Inflammatory macrophage treated with lipopolysaccharide for 1 hour (primary cell): Measurements from ENCODE around the gene RAB11A.
A peak's percentile ranks its signal among the peaks of the same experiment; 100 is the strongest.
"Not testable (repeated sequence)": the region's sequence is repeated elsewhere in the genome, so short reads cannot be mapped to it uniquely, and the experiment has no call there.

Experiments used
- DNase-seq, 2 donors: peaks; one replicate each; pipeline ENCODE4 v3.0.0-alpha.2; 2020 to 2022

Gene RAB11A

DNA sequence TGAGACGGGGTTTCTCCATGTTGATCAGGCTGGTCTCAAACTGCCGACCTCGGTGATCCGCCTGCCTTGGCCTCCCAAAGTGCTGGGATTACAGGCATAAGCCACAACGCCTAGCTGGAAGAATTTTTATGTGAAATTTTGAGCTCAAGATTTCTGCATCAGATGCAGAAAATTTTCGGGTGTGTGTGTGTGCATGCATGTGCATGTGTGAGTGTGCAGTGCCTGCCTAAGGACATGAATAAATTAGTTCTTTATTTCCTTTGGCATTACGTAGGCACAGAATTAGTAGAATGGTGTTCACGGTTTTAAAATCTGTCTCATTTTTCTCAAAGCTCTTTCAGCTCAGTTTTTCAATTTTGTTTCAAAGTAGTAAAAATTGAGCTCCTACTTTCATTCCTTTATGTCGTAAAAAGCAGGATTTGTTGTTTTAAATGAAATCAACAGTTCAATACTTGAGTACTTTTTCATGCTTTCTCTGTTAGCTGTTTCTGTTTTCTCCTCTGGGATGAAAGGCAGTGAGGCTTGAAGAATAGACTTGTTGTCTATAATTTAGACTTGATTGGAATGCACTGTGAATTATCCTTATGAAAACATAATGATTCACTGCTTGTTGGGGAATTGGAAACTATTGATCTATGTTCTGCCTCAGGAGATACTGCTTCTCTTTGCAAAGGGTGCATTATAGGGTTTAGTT, 23.3 kb upstream of the RAB11A start:
- no peak for DNase-seq

DNA sequence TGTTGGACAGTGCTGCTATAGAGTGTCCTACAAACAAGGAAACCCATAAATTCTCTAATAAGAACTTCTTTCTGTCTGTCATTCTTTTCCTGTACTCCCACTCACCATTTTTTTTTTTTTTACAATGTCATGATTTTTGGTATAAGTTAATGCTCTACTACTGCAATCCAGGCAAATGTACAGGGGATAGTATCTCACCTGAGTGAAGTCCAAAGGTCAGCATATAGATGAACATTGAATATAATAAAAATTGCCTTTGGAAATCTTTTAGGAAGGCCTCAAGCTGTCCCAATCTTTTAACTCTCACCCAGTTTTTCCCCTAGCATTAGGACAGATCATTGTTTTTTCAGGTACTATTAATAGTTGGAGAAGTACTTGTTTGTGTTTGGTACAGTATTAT, 21.3 kb upstream of the RAB11A start:
- DNase-seq, result no peak

GRCh38 chr15:65851981-65852380, 17.3 kb upstream of the RAB11A start:
- peak in 1 of 2 donors; percentile 19 for DNase-seq

GRCh38 chr15:65856821-65857455, 12.4 kb upstream of the RAB11A start:
- DNase-seq, result peak; percentile 30 to 84

DNA sequence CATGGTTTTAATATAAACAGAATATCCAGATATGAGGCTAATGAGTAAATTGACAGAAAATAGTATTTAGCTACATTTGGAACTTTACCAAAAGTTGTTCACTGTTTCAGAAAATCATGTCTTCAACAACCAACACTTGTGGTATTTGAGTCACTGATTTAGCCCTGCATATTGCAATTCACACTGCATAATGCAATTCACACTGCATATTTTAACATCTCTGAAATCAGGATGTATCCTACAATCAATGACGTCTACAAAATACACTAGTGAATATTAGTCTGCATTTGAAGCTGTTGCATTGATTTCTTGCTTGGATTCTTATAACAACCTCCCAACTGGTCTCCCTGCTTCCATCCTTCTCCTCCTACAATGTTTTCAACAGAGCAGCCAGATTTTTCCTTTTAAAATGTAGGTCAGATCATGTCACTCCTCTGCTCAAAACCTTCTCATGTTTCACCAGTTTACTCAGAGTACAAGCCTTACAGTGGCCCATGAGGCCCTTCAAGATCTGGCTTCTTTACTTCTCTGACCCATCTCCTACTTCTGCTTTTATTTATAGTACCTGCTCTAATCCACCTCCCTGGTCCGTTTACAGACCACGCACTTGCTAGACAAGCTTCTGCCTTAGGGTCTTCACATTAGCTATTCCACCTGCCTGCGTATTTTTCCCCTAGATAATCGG, 11.4 kb upstream of the RAB11A start:
- DNase-seq, result no peak

DNA sequence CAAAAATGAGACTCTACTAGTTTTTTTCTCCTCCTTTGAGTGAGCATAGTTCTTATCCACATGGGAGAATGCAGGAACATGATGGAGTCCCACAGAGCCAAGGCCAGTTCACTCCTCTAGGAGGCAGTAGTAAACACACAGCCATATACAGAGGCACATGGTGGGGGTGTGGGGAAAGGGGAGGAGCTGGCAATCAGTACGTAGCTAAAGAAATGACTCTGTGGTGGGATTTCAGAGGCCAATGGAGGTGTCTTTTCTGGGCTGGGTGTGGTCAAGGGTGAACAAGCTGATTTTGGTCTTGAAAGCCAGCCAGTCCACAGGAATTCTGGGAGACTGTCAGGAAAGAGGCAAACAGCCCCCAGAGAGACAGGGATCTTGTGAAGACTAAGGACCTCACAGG, 6.6 kb upstream of the RAB11A start:
- peak; percentile 79 to 84 for DNase-seq

DNA sequence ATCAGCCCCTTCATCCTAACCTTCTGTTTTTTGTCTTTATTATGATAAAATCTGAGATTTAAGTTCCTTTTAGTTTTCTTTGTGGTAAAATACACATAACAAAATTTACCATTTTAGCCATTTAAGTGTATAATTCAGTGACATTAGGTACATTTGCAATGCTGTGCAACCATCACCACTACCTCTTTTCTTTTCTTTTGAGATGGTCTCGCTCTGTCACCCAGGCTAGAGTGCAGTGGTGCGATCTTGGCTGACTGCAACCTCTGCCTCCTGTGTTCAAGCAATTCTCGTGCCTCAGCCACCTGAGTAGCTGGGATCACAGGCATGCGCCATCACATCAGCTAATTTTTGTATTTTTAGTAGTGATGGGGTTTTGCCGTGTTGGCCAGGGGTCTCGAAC, 6.2 kb upstream of the RAB11A start:
- no peak for DNase-seq

- DNase-seq, result no peak
These were observed 2.0 kb upstream of the RAB11A start for GRCh38 chr15:65867244-65867643.

DNA sequence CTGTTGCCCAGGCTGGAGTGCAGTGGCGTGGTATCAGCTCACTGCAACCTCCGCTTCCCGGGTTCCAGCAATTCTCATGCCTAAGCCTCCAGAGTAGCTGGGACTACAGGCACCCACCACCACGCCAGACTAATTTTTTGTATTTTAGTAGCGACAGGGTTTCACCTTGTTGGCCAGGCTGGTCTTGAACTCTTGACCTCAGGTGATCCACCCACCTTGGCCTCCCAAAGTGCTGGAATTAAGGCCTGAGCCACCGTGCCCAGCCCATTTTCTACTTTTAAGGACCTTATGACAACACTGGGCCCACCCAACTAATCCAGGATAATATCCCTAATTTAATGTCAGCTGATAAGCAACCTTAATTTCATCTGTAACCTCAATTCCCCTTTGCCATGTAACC, 1.4 kb upstream of the RAB11A start:
- not testable (repeated sequence) for DNase-seq

DNA sequence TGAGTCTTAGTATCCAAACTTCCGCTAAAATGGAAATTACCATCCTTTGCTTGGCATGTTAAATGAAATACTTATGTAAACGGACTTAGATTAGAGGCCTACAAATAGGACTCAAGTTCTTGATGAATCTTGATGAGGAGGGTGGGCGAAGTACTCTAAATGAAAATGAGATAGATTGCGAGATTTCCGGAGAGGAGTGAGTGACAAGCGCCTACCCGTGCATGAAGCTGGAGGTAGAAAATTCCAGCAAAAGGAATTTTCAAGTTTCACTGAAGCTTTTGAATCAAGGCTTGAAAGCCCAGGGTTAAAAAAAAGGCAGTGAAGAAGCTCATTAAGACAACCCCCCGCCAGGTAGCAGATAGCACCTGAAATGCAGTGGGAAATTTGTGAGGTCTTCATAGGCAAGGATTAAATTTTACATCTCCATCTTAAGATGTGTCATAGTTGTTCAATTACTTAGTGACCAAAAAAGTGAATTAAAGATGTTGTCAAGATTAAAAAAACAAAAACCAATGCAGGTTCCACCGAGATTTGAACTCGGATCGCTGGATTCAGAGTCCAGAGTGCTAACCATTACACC, 655 bp upstream of the RAB11A start:
- DNase-seq, result no peak

GRCh38 chr15:65869954-65870871, 922 bp downstream of the RAB11A start:
- peak; percentile 12 to 16 for DNase-seq

DNA sequence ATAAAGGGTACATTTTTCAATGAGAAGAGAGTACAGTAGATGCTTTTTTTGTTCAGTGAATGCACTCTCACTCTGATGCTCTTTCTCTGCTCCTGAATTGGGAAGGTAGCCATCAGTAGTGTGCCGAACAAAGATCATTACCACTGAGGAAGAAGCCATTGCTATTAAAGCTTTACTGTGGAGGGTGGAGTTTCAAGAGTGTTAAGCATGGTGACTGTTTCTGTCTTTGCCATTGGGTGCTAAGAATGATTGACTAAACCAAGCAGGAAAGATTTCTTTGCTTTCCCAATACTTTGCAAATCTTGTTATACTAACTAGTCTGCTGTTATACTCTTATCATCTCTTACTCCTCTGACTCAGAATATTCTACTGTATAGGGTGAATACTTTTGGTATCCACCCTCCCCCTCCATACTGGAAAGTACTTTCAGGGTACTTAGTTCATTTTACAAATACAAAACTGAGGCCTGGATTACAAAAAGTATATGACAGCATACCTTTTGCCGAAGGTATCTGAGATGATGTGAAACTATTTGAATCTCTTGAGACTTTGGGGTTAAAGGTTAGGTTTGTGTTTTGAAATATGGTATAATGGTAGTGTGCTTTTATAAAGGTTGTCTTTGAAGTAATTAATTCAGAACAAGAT, 1.7 kb downstream of the RAB11A start:
- peak; percentile 56 to 68 for DNase-seq

DNA sequence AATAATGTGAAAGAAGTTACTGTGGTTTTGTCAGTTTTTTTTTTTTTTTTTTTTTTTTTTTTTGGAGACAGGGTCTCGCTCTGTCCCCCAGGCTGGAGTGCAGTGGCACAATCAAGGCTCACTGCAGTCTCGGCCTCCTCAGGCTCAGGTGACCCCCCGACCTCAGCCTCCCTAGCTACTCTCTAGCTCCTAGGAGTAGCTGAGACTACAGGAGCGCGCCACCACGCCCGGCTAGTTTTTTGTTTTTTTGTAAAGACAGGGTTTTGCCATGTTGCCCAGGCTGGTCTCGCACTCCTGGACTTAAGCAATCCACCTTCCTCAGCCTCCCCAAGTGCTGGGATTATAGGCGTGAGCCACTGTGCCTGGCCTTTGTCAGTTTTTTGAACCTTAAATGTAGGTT, 2.6 kb downstream of the RAB11A start:
- DNase-seq, result not testable (repeated sequence)

DNA sequence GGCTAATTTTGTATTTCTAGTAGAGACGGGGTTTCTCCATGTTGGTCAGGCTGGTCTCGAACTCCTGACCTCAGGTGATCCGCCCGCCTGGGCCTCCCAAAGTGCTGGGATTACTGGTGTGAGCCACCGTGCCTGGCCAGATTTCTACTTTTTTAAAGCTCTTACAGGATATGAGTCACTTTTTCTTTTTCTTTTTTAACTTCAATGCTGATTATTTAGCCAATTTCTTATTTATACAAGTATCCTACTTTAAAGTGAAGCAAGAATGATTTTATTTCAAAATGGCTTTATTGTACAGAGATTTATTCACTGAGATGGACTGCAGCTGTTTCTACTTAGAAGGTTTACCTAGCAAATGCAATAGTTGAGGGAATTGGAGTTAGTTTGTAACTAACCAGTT, 3.3 kb downstream of the RAB11A start:
- DNase-seq, result not testable (repeated sequence)

DNA sequence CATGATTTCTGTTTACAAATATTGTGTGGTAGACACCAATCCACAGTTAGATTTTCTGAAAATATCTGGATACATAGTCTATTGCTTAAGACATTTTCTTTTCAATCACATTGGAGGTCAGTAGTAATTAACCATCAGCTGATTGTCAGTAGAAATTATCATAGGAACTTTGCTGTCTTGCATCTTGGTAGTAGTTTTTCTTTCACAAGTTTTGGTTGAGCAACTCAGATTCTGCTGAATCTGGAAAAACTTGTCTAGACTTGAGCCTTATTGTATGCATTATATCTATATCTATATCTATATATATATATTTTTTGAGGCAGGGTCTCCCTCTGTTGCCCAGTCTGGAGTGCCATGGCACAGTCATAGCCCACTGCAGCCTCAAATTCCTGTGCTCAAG, 4.0 kb downstream of the RAB11A start:
- DNase-seq, result peak in 1 of 2 donors; percentile 26

GRCh38 chr15:65875458-65875857, 6.2 kb downstream of the RAB11A start:
- DNase-seq, result no peak

DNA sequence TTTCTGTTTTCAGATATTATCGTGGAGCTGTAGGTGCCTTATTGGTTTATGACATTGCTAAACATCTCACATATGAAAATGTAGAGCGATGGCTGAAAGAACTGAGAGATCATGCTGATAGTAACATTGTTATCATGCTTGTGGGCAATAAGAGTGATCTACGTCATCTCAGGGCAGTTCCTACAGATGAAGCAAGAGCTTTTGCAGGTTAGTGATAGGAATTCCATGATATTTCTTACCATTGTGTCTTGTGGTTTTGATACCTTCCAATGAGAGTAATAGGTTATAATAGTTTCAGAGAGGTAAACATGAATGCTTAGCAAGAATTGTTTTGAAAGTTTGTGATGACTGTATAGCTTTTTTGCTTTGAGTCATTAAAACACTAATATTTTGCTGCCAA, 8.5 kb downstream of the RAB11A start:
- DNase-seq, result no peak

DNA sequence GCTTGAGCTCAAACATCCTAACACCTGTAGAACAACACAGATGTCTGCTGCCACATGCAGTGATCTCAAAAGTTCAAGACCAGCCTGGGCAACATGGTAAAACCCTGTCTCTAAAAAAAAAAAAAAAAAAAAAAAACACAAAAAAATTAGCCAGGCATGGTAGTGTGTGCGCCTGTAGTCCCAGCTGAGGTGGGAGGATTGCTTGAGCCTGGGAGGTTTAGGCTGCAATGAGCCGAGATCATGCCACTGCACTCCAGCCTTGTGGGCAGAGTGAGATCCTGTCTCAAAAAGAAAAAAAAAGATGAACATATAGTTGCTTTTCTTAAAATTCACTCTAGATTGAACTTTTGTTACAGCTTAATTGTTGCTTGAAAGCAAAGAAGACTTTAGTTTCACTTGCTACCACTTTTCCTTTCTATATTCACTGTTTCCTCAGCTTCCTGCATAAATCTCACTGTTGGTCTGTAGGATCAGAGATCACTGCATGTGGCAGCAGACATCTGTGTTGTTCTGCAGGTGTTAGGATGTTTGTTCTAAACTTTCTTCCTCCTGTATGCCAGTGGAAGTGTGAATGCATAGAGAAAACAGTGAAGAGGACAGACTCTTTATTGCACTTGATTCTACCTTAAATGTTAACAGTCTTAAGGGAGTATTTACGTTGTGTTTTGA, 12.6 kb downstream of the RAB11A start:
- no peak for DNase-seq

- DNase-seq, result no peak
These were observed 14.3 kb downstream of the RAB11A start for GRCh38 chr15:65883571-65883970.

DNA sequence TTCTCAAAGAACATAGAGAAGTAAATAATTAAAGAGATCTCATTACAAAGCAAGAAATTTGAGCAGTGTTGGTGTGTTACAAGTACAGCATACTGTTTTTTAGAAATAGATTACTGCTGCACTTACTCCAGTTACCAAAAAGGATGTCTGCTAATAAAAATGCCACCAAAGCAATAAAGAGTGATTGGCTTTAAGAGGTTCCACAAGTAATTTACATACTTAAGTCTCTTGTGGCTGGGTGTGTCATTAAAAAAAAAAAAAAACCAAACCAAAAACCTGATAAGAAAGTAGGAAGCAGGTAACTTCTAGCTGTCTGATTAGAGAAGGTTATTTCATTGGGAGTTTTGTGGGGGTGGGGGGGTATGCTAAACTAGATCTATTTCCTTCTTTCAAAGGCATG, 15.2 kb downstream of the RAB11A start:
- DNase-seq, result no peak

- no peak for DNase-seq
These were observed 16.5 kb downstream of the RAB11A start for GRCh38 chr15:65885668-65886218.
